Esophagus muscularis mucosa (tissue), 4 donors: ENCODE results near the gene PNMT. TPM values are rescaled to one million over a fixed set of nuclear protein-coding genes. Genes with fewer than 3 reads are reported as not detected.

Experiments
- DNase-seq: peaks from one replicate; pipeline ENCODE4 v3.0.0-alpha.2; 2017; ENCODE audit errors: extremely low spot score
- H3K27ac ChIP-seq, 4 donors: fragments of 200-600 bp; sonication (generic); replicated peaks in 1 of 4; 1 replicate in 3 of 4; 2 replicates in 1 of 4; pipeline ENCODE4 v1.5.1; 2016 to 2019; ENCODE audit warnings: mild to moderate bottlenecking in 1 of 4
- H3K27me3 ChIP-seq, 4 donors: fragments of 200-600 bp; sonication (generic); one replicate each; pipeline versions ENCODE4 v1.5.1 to v1.6.0; 2016 to 2019
- H3K36me3 ChIP-seq, 4 donors: fragments of 200-600 bp; sonication (generic); one replicate each; pipeline ENCODE4 v1.5.1; 2016 to 2019
- H3K4me1 ChIP-seq, 4 donors: fragments of 200-600 bp; sonication (generic); one replicate each; pipeline ENCODE4 v1.5.1; 2016 to 2019
- H3K4me3 ChIP-seq, 4 donors: fragments of 200-600 bp; sonication (generic); 1 replicate in 2 of 4; 2 replicates in 2 of 4; pipeline ENCODE4 v1.5.1; 2016 to 2019; ENCODE audit warnings: mild to moderate bottlenecking in 4 of 4, moderate library complexity in 1 of 4
- H3K9me3 ChIP-seq, 4 donors: fragments of 200-600 bp; sonication (generic); 1 replicate in 3 of 4; 2 replicates in 1 of 4; pipeline ENCODE4 v1.5.1; 2016 to 2019
- EP300 ChIP-seq: sonication (generic); formaldehyde crosslinking; IDR thresholded peaks from one replicate; pipeline ENCODE4 v1.6.1; 2017; ENCODE audit warnings: antibody characterized with exemption
- POLR2A ChIP-seq: fragments of 450-650 bp; IDR thresholded peaks from one replicate; pipeline ENCODE4 v1.6.1; 2017; ENCODE audit warnings: antibody characterized with exemption, moderate library complexity, mild to moderate bottlenecking, low read depth
- POLR2AphosphoS5 ChIP-seq, 2 donors: sonication (generic); formaldehyde crosslinking; IDR thresholded peaks; one replicate each; pipeline ENCODE4 v1.6.1; 2017; ENCODE audit warnings: antibody characterized with exemption in 2 of 2
- WGBS: methylation state at CpG from one replicate; pipeline ENCODE4 v1.1.5; 2018; 5-methylcytosine and 5-hydroxymethylcytosine counted together
- intact Hi-C: fragments of 100-400 bp; cut with DNase I; formaldehyde crosslinking; loops from one replicate; pipeline ENCODE4 v1.15.1; 2023
- total RNA-seq, 4 donors: library from RNA; depleted of rRNA; stranded (reverse); fragments of >200 nt; gene quantifications; one replicate each; pipeline versions ENCODE4 v1.1.0 to v1.2.1, GENCODE V29; 2016
- TF ChIP-seq, protein P1 (sequence below), 3 experiments: fragments of 200-600 bp in 2 of 3; fragments of 450-650 bp in 1 of 3; sonication (generic) in 2 of 3; IDR thresholded peaks; one replicate each; pipeline ENCODE4 v1.5.1; 2017 to 2019; ENCODE audit warnings: antibody characterized with exemption in 3 of 3, mild to moderate bottlenecking in 2 of 3, moderate library complexity in 1 of 3

PNMT gene
- total RNA-seq, 4 donors from 2014 or later = 9.4 to 14.3 (median 10.6) TPM

DNA sequence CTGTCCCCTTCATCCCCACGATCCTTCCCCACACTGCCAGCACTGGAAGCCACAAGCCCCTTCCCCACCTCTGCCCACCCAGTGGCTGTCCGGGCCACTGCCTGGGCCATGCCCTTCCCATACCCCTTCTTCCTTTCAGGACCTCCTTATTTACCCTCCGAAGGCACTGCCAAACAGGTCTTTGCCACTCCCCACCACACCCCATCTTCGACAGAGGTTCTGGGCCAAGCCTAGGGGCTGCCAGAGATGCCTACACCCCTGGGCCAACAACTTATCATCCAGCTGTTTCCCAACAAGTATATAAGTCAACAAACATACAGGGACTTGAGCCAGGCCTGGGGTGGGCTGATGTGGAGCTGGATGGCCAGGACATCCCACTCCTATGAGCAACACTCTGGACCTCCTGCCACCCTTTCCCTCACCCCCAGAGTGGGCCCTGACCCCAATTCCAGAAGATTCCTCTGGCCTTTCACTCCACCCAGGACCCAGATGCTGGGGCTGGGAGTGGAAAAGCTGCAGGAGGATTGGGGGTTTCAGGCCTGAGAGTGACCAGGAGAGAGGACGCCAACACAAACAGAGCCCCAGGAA, 43.0 kb upstream of the PNMT start:
- no peak overlapping the region for H3K4me3 ChIP-seq
- no peak for DNase-seq
- H3K9me3 ChIP-seq = no peaks in the 10 kb centered on the region
- H3K4me1 ChIP-seq = peaks cover 11 to 36% (median 29%) of the 10 kb centered on the region in 4 donors
- TF ChIP-seq POLR2A (no peak), EP300 (no peak), POLR2AphosphoS5 (IDR thresholded peaks at IDR 0.05) (no peak)
- TF ChIP-seq, protein P1, sequence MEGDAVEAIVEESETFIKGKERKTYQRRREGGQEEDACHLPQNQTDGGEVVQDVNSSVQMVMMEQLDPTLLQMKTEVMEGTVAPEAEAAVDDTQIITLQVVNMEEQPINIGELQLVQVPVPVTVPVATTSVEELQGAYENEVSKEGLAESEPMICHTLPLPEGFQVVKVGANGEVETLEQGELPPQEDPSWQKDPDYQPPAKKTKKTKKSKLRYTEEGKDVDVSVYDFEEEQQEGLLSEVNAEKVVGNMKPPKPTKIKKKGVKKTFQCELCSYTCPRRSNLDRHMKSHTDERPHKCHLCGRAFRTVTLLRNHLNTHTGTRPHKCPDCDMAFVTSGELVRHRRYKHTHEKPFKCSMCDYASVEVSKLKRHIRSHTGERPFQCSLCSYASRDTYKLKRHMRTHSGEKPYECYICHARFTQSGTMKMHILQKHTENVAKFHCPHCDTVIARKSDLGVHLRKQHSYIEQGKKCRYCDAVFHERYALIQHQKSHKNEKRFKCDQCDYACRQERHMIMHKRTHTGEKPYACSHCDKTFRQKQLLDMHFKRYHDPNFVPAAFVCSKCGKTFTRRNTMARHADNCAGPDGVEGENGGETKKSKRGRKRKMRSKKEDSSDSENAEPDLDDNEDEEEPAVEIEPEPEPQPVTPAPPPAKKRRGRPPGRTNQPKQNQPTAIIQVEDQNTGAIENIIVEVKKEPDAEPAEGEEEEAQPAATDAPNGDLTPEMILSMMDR (IDR thresholded peaks at IDR 0.05) = no peak
- WGBS = 87% methylated on average over 5 of the region's 5 CpGs
- no peaks in the 10 kb centered on the region for H3K36me3 ChIP-seq
- intact Hi-C loops = no loop called here
- H3K27me3 ChIP-seq = peaks cover 0 to 77% (median 25%) of the 10 kb centered on the region in 4 donors
- H3K27ac ChIP-seq = no peak overlapping the region

DNA sequence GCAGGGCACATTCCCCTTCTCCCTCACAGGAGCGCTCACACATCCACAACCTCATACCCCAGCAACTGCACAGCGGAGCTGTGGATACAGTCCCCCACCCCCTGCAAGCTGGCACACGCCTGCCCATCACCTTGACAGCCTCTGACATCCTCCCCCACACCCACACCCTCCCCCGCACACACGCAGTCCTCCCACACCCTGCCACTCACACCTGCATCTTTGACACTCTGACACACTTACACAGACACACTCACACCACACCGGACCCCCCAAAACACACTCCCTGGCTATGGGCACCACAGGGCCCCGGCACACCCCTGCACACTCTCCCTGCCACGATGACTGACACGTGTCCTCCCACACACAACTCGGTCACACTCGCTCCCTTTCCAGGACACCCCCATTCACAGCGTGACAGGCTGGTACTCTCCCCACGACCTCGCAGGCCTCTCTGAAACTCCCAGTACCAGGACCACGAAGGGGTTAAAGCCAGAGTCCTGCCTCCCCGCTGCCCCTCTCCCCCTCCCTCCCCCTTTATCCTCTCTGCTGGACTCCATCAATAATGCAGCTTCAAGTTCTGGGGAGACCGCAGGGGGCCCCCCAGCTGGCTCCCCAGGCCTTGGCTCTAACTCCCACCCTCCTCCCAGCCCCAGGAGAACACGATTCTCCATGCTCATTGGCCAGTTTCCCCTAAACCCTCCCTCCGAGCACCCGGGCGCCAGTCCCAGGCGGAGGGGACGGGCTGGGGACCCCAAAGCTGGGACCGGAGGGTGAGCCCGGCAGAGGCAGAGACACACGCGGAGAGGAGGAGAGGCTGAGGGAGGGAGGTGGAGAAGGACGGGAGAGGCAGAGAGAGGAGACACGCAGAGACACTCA, 41.8 kb upstream of the PNMT start, which contains the start of gene PPP1R1B:
PPP1R1B (plus strand) TSS at position 782 of the 876 bp plus-strand sequence. CDS start 441 bp downstream, outside the sequence.
- no peak for TF ChIP-seq POLR2A
- TF ChIP-seq, protein P1 (IDR thresholded peaks at IDR 0.05) = no peak
- TF ChIP-seq EP300 = no peak
- DNase-seq = no peak
- peaks cover 0 to 83% (median 27%) of the 10 kb centered on the region in 4 donors for H3K27me3 ChIP-seq
- H3K4me3 ChIP-seq = peak within 1 kb of the TSS; percentile 27 to 56 (median 41)
- H3K4me1 ChIP-seq = peaks cover 11 to 36% (median 29%) of the 10 kb centered on the region in 4 donors
- peak within 1 kb of the TSS in 3 of 4 donors; percentile 1 to 50 (median 26) for H3K27ac ChIP-seq
- H3K36me3 ChIP-seq = no peaks in the 10 kb centered on the region
- no peaks in the 10 kb centered on the region for H3K9me3 ChIP-seq
- 13% methylated on average over 29 of the region's 29 CpGs for WGBS
- intact Hi-C loops = no loop called here

DNA sequence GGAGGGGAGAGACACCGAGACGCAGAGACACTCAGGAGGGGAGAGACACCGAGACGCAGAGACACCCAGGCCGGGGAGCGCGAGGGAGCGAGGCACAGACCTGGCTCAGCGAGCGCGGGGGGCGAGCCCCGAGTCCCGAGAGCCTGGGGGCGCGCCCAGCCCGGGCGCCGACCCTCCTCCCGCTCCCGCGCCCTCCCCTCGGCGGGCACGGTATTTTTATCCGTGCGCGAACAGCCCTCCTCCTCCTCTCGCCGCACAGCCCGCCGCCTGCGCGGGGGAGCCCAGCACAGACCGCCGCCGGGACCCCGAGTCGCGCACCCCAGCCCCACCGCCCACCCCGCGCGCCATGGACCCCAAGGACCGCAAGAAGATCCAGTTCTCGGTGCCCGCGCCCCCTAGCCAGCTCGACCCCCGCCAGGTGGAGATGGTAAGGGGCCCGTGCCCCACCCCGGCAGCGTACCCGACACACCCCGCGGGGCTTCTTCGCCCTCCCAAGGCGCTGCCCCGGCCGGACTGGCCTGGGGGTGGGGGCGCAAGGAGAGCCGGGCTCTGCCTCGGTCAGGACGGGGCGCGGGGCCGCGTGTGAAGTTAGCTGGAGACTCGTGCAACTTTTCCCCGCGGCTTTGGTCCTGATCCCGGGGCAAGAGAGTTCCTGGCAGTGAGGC, 41.1 kb upstream of the PNMT start:
- TF ChIP-seq, protein P1 (IDR thresholded peaks at IDR 0.05) = no peak
- TF ChIP-seq EP300 = no peak
- no peak for TF ChIP-seq POLR2AphosphoS5 (IDR thresholded peaks at IDR 0.05)
- no peak for TF ChIP-seq POLR2A
- Histone ChIP-seq H3K27ac (peak overlapping the region in 3 of 4 donors; percentile 1 to 50 (median 26)), H3K36me3 (no peaks in the 10 kb centered on the region), H3K9me3 (no peaks in the 10 kb centered on the region), H3K4me3 (peak overlapping the region; percentile 27 to 56 (median 41)), H3K4me1 (peaks cover 11 to 30% (median 24%) of the 10 kb centered on the region in 4 donors), H3K27me3 (peaks cover 0 to 86% (median 27%) of the 10 kb centered on the region in 4 donors)
- intact Hi-C loops = no loop called here
- 6% methylated on average over 28 of the region's 72 CpGs for WGBS
- no peak for DNase-seq

DNA sequence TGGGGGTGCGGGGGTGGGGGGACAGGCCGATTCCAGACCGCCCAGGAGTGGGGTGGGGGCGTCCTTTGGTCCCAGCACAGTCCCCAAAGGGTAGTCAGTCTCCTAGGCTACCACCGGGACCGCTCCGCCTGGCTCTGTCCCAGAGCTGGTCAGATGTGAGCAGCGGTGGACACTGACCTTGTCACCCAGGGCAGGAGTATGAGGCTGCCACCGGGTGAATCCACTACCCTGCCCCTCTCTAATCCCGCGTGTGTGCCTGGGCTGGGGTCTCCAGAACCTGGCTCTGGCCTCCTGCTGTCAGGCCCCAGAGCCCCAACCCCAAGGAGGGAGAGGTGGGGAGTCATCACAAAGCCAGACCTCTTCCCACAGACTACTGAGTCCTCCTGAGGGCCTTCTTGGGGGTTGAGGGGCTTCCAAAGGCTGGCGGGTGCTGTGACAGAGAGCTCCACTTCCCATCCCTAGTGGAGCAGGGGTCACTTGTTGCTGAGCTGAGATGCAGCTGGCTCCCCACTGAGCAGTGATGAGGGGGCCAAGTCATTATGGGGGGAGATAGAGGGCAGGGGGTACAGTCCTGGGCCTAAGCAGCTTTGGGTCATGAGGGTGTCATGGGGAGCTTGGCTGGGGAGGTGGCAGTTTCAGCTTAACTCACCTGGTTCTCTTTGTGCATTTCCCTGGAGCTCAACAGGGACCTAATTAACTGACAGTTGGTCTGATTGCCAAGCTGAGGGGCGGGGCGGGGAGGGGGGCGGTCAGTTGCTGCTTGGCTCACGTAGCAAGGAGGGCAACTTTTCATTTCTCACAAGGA, 40.3 kb upstream of the PNMT start:
- Histone ChIP-seq H3K9me3 (no peaks in the 10 kb centered on the region), H3K27me3 (peaks cover 0 to 92% (median 27%) of the 10 kb centered on the region in 4 donors), H3K36me3 (no peaks in the 10 kb centered on the region), H3K4me1 (peaks cover 11 to 26% (median 21%) of the 10 kb centered on the region in 4 donors), H3K27ac (peak overlapping the region in 2 of 4 donors; percentile 1 to 50), H3K4me3 (peak overlapping the region; percentile 27 to 56 (median 41))
- TF ChIP-seq POLR2A = no peak
- TF ChIP-seq, protein P1 (IDR thresholded peaks at IDR 0.05) = no peak
- TF ChIP-seq POLR2AphosphoS5 (IDR thresholded peaks at IDR 0.05) = no peak
- TF ChIP-seq EP300 = no peak
- 61% methylated on average over 11 of the region's 16 CpGs for WGBS
- DNase-seq = no peak
- intact Hi-C loops = no loop called here
